Measurements from ENCODE around the gene ATP9B. TPM values are rescaled to one million over a fixed set of nuclear protein-coding genes. Genes with fewer than 3 reads are reported as not detected.

ATP9B gene
- total and polyA plus RNA-seq, 12 donors = 6.7 to 19.7 (median 14.5) TPM

DNA sequence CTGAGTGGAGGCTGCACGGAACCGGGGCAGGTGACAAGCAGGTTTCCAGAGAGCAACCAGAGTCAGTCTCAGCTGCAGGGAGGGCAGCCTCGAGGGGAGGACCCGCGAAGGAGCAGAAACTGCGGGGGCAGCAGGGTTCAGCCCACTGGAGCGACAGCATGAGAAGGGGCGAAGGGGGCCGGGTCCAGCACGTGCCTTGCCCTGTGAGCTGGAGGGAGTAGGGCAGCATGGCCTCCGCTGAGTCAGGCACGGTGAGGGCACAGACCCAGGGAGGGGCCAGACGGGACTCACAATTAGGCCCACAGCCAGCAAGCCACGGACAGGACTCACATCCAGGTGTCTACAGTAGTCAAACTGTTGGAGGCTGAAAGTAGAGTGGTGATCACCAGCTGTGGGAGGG is 22.7 kb upstream of the ATP9B start:
- intact Hi-C loops (cut with DNase I) = no loop called here
- WGBS, 2 donors = 69 to 70% methylated on average over 14 of the region's 14 CpGs
- H3K27me3 ChIP-seq = peaks cover 0 to 28% (median 10%) of the 10 kb centered on the region in 7 donors
- H3K4me3 ChIP-seq = no peak overlapping the region
- no peaks in the 10 kb centered on the region for H3K4me1 ChIP-seq
- no peak overlapping the region for H3K27ac ChIP-seq
- no peaks in the 10 kb centered on the region for H3K9me3 ChIP-seq
- no peaks in the 10 kb centered on the region for H3K36me3 ChIP-seq
- no peak for ATAC-seq
- DNase-seq = no peak
- TF ChIP-seq, protein P1, sequence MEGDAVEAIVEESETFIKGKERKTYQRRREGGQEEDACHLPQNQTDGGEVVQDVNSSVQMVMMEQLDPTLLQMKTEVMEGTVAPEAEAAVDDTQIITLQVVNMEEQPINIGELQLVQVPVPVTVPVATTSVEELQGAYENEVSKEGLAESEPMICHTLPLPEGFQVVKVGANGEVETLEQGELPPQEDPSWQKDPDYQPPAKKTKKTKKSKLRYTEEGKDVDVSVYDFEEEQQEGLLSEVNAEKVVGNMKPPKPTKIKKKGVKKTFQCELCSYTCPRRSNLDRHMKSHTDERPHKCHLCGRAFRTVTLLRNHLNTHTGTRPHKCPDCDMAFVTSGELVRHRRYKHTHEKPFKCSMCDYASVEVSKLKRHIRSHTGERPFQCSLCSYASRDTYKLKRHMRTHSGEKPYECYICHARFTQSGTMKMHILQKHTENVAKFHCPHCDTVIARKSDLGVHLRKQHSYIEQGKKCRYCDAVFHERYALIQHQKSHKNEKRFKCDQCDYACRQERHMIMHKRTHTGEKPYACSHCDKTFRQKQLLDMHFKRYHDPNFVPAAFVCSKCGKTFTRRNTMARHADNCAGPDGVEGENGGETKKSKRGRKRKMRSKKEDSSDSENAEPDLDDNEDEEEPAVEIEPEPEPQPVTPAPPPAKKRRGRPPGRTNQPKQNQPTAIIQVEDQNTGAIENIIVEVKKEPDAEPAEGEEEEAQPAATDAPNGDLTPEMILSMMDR (IDR thresholded peaks at IDR 0.05) = no peak

- TF ChIP-seq, protein P1 (IDR thresholded peaks at IDR 0.05) = no peak
- no peak for DNase-seq
Observed at GRCh38 chr18:79047556-79048244, 21.5 kb upstream of the ATP9B start.

DNA sequence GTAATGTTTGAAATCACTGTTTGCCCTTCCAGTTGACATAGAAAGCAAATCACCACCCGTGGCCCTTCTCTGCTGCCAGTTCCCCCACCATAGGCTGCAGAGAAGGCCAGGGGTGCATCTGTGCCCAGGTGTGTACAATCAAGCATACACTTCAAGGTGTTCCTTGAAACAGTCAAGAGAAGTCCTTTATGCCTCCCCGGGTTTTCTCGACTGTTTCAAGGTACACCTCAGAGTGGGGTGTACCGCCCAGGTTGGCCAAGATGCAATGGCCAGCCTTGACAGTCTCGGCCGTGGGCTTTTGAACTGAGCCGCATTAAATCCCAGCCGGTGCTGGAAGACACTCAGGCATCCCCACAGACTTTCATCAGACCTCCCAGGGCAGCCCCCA is 21.0 kb upstream of the ATP9B start:
- TF ChIP-seq, protein P1 (IDR thresholded peaks at IDR 0.05) = no peak
- Histone ChIP-seq H3K9me3 (no peaks in the 10 kb centered on the region), H3K36me3 (no peaks in the 10 kb centered on the region), H3K27me3 (peaks cover 0 to 36% (median 5%) of the 10 kb centered on the region in 7 donors), H3K4me1 (no peaks in the 10 kb centered on the region), H3K4me3 (no peak overlapping the region), H3K27ac (no peak overlapping the region)
- WGBS, 2 donors = 92 to 95% methylated on average over 8 of the region's 8 CpGs
- no peak for DNase-seq
- ATAC-seq = peak in 1 of 8 donors; percentile 30
- intact Hi-C loops (cut with DNase I) = no loop called here

More at GRCh38 chr18:79047556-79048244, 21.5 kb upstream of the ATP9B start:
- no peaks in the 10 kb centered on the region for H3K9me3 ChIP-seq
- ATAC-seq = no peak
- no peak overlapping the region for H3K27ac ChIP-seq
- H3K4me3 ChIP-seq = no peak overlapping the region
- H3K4me1 ChIP-seq = no peaks in the 10 kb centered on the region
- 93 to 95% methylated on average over 36 of the region's 36 CpGs for WGBS, 2 donors
- no peaks in the 10 kb centered on the region for H3K36me3 ChIP-seq
- intact Hi-C loops (cut with DNase I) = no loop called here
- peaks cover 0 to 33% (median 5%) of the 10 kb centered on the region in 7 donors for H3K27me3 ChIP-seq

GRCh38 chr18:79049506-79049905 is 19.7 kb upstream of the ATP9B start:
- no peak for DNase-seq
- H3K9me3 ChIP-seq = no peaks in the 10 kb centered on the region
- no peaks in the 10 kb centered on the region for H3K36me3 ChIP-seq
- H3K27ac ChIP-seq = no peak overlapping the region
- intact Hi-C loops (cut with DNase I) = no loop called here
- no peaks in the 10 kb centered on the region for H3K4me1 ChIP-seq
- peaks cover 0 to 36% (median 4%) of the 10 kb centered on the region in 7 donors for H3K27me3 ChIP-seq
- TF ChIP-seq, protein P1 (IDR thresholded peaks at IDR 0.05) = no peak
- 90 to 93% methylated on average over 3 of the region's 3 CpGs for WGBS, 2 donors
- H3K4me3 ChIP-seq = no peak overlapping the region
- no peak for ATAC-seq
